NB4 (cell line): ENCODE measurements around the gene TEKT2.

Experiments used
- MAX ChIP-seq: IDR thresholded peaks from 2 replicates; pipeline ENCODE4 v1.6.1; 2011; ENCODE audit warnings: low read depth, low read length
- MYC ChIP-seq: IDR thresholded peaks from 2 replicates; pipeline ENCODE4 v1.6.1; 2011; ENCODE audit warnings: low read depth, low read length
- POLR2A ChIP-seq: IDR thresholded peaks from 2 replicates; pipeline ENCODE4 v1.6.1; 2011; ENCODE audit warnings: mild to moderate bottlenecking; ENCODE audit not compliant: insufficient read length; ENCODE audit errors: extremely low read depth
- TF ChIP-seq, protein P1 (sequence below): IDR thresholded peaks from one replicate; pipeline ENCODE4 v1.5.1; 2012; ENCODE audit warnings: low read depth, low read length

DNA sequence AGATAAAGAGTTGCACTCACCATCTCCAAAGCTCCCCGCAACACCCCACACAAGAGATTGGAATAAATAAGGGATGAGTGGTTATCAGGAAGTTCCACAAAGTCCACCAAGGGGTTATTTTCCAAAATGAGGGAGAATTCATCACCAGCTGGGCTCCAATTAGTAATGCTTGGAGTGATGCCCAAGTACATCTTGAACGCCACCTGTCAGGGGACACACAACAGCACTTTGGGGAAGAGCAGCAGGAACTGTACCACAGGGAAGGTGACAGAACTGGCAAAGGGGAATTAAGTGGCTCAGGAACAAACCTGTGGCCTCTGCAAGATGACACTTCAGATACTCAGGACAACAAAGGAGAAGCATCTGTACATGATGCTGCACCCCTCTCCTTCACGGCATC lies 53.9 kb downstream of the TEKT2 start:
- TF ChIP-seq MAX, result no peak
- TF ChIP-seq, protein P1, sequence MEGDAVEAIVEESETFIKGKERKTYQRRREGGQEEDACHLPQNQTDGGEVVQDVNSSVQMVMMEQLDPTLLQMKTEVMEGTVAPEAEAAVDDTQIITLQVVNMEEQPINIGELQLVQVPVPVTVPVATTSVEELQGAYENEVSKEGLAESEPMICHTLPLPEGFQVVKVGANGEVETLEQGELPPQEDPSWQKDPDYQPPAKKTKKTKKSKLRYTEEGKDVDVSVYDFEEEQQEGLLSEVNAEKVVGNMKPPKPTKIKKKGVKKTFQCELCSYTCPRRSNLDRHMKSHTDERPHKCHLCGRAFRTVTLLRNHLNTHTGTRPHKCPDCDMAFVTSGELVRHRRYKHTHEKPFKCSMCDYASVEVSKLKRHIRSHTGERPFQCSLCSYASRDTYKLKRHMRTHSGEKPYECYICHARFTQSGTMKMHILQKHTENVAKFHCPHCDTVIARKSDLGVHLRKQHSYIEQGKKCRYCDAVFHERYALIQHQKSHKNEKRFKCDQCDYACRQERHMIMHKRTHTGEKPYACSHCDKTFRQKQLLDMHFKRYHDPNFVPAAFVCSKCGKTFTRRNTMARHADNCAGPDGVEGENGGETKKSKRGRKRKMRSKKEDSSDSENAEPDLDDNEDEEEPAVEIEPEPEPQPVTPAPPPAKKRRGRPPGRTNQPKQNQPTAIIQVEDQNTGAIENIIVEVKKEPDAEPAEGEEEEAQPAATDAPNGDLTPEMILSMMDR, result no peak
- TF ChIP-seq POLR2A, result no peak
- no peak for TF ChIP-seq MYC
